Activated naive CD8-positive, alpha-beta T cell treated with anti-CD3 and anti-CD28 coated beads, Interleukin-2, amount 10 ng/mL, durations not matched to agents 7 days and 5 days (primary cell): ENCODE results near the gene HSF2BP. TPM values are rescaled to one million over a fixed set of nuclear protein-coding genes. Genes with fewer than 3 reads are reported as not detected.
"Not testable (repeated sequence)": the region's sequence is repeated elsewhere in the genome, so short reads cannot be mapped to it uniquely, and the experiment has no call there.

Source experiments
- ATAC-seq: fragments of 150-1000 bp; cut with Tn5 transposase; one replicate; pipeline ENCODE4 v1.10.0; 2021; ENCODE audit warnings: low read depth, moderate library complexity
- POLR2A ChIA-PET: fragments of 350-600 bp; sonication (Branson Sonifier 250); formaldehyde crosslinking; loops from one replicate; lab custom pipeline; 2021; ENCODE audit warnings: antibody characterized with exemption; lab: Charles Lee
- DNase-seq: peaks from one replicate; pipeline ENCODE4 v3.0.0; 2021
- H3K27ac Mint-ChIP-seq: one replicate; pipeline ENCODE4 v1.8.0; 2022; ENCODE audit warnings: mild to moderate bottlenecking, mixed read lengths
- H3K27me3 Mint-ChIP-seq: one replicate; pipeline ENCODE4 v1.8.0; 2022; ENCODE audit warnings: mild to moderate bottlenecking, moderate library complexity, mixed read lengths
- H3K36me3 Mint-ChIP-seq: one replicate; pipeline ENCODE4 v1.8.0; 2021; ENCODE audit warnings: mild to moderate bottlenecking, mixed read lengths
- H3K4me1 Mint-ChIP-seq: one replicate; pipeline ENCODE4 v1.8.0; 2021; ENCODE audit warnings: mixed read lengths
- H3K4me3 Mint-ChIP-seq: one replicate; pipeline ENCODE4 v1.8.0; 2022; ENCODE audit warnings: mild to moderate bottlenecking, moderate library complexity, mixed read lengths
- H3K9me3 Mint-ChIP-seq: one replicate; pipeline ENCODE4 v1.8.0; 2021; ENCODE audit warnings: mixed read lengths
- total RNA-seq, 2 experiments: library from RNA; stranded (reverse); gene quantifications; one replicate each; pipeline ENCODE4 v1.2.3, GENCODE V29; 2021

Gene HSF2BP
- total RNA-seq, 2 experiments from 2014 or later, result 0.31 to 0.64 TPM

DNA sequence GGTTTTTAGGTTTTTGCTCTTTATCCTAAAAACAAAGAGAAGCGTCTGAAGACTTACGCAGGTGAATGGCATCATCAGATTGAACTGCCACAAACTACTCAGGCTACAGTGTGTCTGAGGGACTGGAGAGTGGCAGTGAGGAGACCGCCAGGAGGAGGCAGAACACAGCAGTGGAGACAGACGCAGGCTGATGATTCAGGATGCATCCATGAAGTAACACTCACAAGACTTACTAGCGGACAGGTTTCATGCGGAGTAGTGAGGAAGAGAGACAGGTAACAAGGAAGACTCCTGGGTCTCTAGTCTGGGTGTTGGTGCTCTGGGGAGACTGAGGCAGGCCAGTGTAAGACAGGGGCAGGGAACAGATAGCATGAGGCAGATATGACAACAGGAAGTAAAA lies 5.7 kb downstream of the HSF2BP start:
- H3K4me3 Mint-ChIP-seq, result no peak overlapping the region
- DNase-seq (no peak), ATAC-seq (no peak)
- H3K27me3 Mint-ChIP-seq, result no peaks in the 10 kb centered on the region
- no peaks in the 10 kb centered on the region for H3K36me3 Mint-ChIP-seq
- peaks cover 3% of the 10 kb centered on the region for H3K4me1 Mint-ChIP-seq
- H3K9me3 Mint-ChIP-seq, result no peaks in the 10 kb centered on the region
- POLR2A ChIA-PET, result no interaction called here
- H3K27ac Mint-ChIP-seq, result no peak overlapping the region

DNA sequence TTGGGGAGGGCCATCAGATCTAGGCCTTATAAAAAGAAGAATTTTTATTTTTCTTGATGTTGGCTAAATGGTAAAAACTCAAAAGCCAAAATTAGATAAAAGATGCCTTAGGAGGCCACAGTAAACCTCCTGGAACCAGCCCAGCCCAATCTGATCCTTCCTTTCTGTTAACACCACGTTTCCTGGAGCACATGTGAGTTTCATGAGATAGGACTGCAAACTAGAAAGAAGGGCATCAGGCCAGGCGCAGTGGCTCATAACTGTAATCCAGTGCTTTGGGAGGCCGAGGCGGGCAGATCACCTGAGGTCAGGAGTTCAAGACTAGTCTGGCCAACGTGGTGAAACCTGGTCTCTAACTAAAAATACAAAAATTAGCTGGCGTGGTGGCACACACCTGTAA lies 6.7 kb downstream of the HSF2BP start:
- no peak for DNase-seq
- H3K27ac Mint-ChIP-seq, result no peak overlapping the region
- POLR2A ChIA-PET, result no interaction called here
- no peaks in the 10 kb centered on the region for H3K36me3 Mint-ChIP-seq
- H3K27me3 Mint-ChIP-seq, result peaks cover 4% of the 10 kb centered on the region
- no peaks in the 10 kb centered on the region for H3K9me3 Mint-ChIP-seq
- no peak overlapping the region for H3K4me3 Mint-ChIP-seq
- ATAC-seq, result no peak
- H3K4me1 Mint-ChIP-seq, result peaks cover 3% of the 10 kb centered on the region

DNA sequence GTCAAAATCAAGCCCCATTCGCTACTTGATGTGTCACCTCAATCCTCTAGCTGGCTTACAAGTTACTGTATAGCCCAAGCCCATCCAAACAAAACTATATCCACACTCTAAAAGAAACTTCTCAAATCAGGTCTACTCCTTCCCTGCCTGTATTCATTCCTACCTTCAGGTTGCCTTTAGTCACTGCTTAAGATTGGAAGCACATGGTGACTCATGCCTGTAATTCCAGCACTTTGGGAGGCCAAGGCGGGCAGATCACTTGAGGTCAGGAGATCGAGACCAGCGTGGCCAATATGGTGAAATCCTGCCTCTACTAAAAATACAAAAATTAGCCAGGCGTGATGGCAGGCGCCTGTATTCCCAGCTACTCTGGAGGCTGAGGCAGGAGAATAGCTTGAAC lies 7.4 kb downstream of the HSF2BP start:
- POLR2A ChIA-PET, H3K27ac Mint-ChIP-seq, H3K27me3 Mint-ChIP-seq, H3K4me1 Mint-ChIP-seq, DNase-seq, H3K4me3 Mint-ChIP-seq, H3K36me3 Mint-ChIP-seq, ATAC-seq, H3K9me3 Mint-ChIP-seq: not testable (repeated sequence)

DNA sequence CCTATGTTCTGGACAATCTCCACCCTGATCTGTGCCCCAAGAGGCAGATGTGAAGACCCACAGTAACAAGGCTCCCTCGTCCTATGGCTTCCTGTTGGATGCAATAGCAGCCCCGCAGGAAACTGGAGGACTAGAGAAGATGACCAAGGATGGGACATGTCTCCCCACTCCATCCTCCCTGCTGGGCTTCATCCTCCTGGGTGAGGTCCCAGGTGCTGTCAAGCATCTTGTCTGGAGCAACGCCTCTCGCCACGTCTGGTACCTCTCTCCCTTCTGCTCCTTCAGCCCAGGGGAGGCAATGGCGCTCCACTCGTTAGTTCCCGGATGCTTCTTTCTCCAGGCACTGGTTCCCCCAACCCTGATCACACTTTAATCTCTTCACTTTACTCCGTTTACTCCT lies 11.1 kb downstream of the HSF2BP start:
- Mint-ChIP-seq H3K4me3 (no peak overlapping the region), H3K36me3 (no peaks in the 10 kb centered on the region), H3K27me3 (peaks cover 4% of the 10 kb centered on the region), H3K9me3 (no peaks in the 10 kb centered on the region), H3K27ac (no peak overlapping the region), H3K4me1 (peaks cover 23% of the 10 kb centered on the region)
- POLR2A ChIA-PET, result no interaction called here
- no peak for ATAC-seq
- no peak for DNase-seq

DNA sequence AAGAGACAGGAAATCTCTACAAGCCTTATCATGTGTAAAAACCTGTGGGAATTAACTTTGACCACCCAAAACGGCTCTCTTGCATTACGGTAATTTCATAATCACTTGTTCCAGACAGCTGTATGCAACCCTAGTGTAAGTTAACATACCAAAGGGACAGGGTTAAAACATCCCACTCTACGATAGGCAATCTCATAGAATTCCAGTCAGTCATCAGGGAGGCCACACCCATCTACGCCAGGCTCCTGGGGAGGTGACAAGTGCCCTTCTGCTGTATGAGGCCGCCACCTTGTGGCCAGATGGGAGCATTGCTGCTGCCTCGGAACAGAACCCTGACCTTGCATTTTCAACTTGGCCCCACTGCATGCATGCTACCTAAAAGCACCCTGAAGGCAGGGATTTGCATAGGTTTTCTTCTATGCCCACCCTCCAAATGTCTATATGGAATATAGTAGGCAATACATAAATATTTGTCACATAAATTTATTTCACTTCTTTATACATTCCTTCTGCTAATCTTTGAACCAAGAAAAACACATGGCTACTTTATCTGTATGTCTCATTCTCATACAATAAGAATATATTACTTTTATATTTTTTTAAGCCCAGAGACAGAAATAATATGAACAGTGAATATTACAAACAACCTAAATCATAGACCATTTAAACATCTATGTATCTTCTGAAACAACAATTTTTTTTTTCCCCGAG lies 12.6 kb downstream of the HSF2BP start:
- DNase-seq, result peak; percentile 85
- H3K9me3 Mint-ChIP-seq, result no peaks in the 10 kb centered on the region
- peaks cover 4% of the 10 kb centered on the region for H3K27me3 Mint-ChIP-seq
- peaks cover 23% of the 10 kb centered on the region for H3K4me1 Mint-ChIP-seq
- ATAC-seq, result peak; percentile 92
- POLR2A ChIA-PET, result no interaction called here
- H3K27ac Mint-ChIP-seq, result peak overlapping the region; percentile 5
- H3K4me3 Mint-ChIP-seq, result peak overlapping the region; percentile 81
- no peaks in the 10 kb centered on the region for H3K36me3 Mint-ChIP-seq

DNA sequence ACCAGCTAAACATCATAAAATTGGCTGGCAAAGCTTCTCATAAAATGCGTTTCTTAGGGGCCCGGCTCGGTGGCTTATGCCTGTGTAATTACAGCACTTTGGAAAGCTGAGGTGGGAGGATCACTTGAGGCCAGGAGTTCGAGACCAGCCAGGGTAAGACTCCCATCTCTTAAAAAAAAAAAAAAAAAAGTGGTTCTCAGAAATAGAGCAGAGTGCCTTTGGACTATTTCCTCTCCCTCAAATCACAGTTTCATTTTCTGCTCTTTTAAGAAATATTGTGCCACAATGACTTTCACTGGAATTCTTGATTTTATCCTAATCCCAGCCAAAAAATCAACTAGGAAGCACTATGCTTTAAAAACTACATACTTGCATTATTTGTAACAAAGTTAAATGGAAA lies 13.3 kb downstream of the HSF2BP start:
- no peaks in the 10 kb centered on the region for H3K36me3 Mint-ChIP-seq
- POLR2A ChIA-PET, result interaction anchor here (0.6 to 1.2 kb wide), 4 partner anchors 14 to 767 kb away, joined by 3 to 6 read pairs (median 4); no protein-coding TSS in a partner anchor
- H3K27ac Mint-ChIP-seq, result peak overlapping the region; percentile 82
- ATAC-seq, result no peak
- no peaks in the 10 kb centered on the region for H3K9me3 Mint-ChIP-seq
- peaks cover 4% of the 10 kb centered on the region for H3K27me3 Mint-ChIP-seq
- peak overlapping the region; percentile 81 for H3K4me3 Mint-ChIP-seq
- peaks cover 24% of the 10 kb centered on the region for H3K4me1 Mint-ChIP-seq
- no peak for DNase-seq

DNA sequence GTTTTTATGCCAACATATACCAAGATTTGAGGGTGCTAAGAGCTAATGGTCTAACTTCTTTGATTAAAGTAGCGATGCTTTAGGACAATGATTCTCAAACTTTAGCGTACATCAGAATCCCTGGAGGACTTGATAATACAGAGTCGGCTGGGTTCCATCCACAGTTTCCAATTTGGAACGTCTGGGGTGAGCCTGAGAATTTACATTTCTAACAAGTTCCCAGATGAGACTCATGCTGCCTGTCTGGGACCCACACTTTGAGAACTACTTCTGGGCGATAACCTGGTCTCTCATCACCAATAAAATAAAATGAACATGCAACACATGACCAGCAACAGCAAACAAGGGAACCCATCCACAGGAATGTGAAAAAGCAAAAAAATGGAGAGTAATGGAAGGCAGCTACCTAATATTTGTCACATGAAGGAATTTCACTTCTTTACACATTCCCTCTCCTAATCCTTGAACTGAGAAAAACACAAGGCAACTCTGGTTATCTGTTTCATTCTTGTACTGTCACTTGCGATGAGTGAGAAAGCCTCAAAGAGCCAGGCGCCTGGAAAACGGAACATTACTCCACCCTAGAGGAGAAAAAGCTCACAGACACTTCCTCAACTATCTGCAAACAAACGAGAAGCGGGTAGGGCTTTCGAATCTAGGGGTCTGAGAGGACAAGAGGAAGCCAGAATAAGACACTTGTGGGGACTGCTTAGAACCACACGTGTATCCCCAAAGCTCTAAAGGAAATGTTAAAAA lies 14.0 kb downstream of the HSF2BP start:
- Mint-ChIP-seq H3K9me3 (no peaks in the 10 kb centered on the region), H3K4me1 (peaks cover 24% of the 10 kb centered on the region), H3K36me3 (no peaks in the 10 kb centered on the region), H3K4me3 (peak overlapping the region; percentile 81), H3K27ac (peak overlapping the region; percentile 82), H3K27me3 (peaks cover 4% of the 10 kb centered on the region)
- POLR2A ChIA-PET, result interaction anchor here (0.6 to 1.2 kb wide), 4 partner anchors 15 to 767 kb away, joined by 3 to 6 read pairs (median 4); no protein-coding TSS in a partner anchor
- ATAC-seq (peak; percentile 70), DNase-seq (no peak)

DNA sequence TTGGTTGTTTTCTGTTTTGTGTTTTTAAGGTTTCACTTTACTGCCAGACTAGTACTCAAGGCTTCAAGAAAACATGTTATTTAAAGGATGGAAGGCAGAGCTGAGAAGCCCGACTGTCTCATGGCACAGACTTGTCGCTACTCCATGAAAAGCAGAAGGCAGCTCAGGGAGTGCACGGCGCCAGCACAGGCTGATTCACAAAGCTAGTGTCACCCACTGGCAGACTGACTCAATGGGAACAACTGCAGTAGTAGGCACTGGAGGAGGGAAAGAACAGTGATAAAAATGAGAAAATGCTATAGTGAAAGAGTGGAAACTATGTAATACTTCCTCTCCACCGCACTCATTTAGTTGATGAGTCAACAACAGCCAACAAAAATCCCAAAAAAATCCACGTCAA lies 14.7 kb downstream of the HSF2BP start:
- Mint-ChIP-seq H3K36me3 (no peaks in the 10 kb centered on the region), H3K9me3 (no peaks in the 10 kb centered on the region), H3K27me3 (peaks cover 4% of the 10 kb centered on the region), H3K27ac (no peak overlapping the region), H3K4me3 (no peak overlapping the region), H3K4me1 (peaks cover 24% of the 10 kb centered on the region)
- POLR2A ChIA-PET, result no interaction called here
- ATAC-seq (no peak), DNase-seq (no peak)

DNA sequence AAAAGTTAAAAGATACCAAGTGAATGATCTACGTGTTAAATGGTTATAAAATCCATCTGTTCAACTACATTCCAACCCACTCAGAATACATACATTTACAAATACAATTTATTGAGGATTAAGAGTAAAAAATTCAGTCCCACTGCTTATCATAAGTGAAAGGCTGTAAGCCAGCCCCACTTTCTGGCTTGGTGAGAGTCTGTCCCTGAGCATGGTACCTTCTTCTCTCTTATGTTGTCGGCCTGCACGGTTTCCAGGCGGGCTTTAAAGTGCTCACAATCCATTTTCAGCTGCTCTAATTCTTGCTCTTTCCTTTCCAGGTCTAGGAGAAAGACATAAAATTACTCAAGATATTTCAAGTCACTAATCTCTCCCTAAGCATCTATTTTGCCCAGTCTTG lies 15.2 kb downstream of the HSF2BP start:
- Mint-ChIP-seq H3K9me3 (no peaks in the 10 kb centered on the region), H3K27ac (no peak overlapping the region), H3K4me1 (peaks cover 24% of the 10 kb centered on the region), H3K36me3 (no peaks in the 10 kb centered on the region), H3K27me3 (peaks cover 4% of the 10 kb centered on the region), H3K4me3 (no peak overlapping the region)
- POLR2A ChIA-PET, result no interaction called here
- no peak for DNase-seq
- no peak for ATAC-seq

DNA sequence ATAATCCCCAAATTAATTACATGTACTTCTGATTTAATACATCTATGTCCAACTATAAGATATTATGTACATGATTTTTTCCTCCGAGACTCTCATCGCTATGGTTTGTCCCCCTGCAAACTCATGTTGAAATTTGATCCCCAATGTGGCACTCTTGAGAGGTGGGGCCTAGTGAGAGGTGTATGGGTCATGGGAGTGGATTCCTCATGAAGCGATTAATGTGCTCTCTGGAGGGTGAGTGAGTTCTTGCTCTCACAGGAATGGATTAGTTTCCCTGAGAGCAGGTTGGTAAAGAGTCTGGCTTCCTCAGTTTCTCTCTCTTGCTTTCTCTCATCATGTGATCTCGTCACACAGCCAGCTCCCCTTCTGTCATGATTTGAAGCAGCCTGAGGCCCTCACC lies 16.1 kb downstream of the HSF2BP start:
- ATAC-seq, result no peak
- no peak for DNase-seq
- Mint-ChIP-seq H3K4me3 (no peak overlapping the region), H3K27ac (no peak overlapping the region), H3K36me3 (no peaks in the 10 kb centered on the region), H3K9me3 (no peaks in the 10 kb centered on the region), H3K27me3 (peaks cover 4% of the 10 kb centered on the region), H3K4me1 (peaks cover 24% of the 10 kb centered on the region)
- POLR2A ChIA-PET, result no interaction called here

DNA sequence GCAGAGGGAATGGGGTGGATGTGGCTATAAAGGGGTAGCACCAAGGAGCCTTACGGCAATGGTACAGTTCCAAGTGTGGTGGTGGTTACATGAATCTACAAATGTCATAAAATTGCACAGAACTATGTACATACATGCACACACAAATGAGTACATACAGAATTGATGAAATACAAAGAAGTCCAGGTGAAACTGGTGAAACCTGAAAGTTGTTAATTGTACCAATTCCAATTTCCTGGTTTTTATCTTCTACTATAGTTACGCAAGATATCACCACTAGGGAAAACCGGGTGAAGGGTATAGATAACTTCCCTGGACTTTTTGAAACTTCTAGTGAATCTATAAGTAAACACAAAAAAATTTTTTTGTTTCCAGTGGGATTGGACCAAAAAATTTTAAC lies 18.9 kb downstream of the HSF2BP start:
- peaks cover 10% of the 10 kb centered on the region for H3K4me1 Mint-ChIP-seq
- no peak for DNase-seq
- no peak for ATAC-seq
- H3K36me3 Mint-ChIP-seq, result no peaks in the 10 kb centered on the region
- H3K27me3 Mint-ChIP-seq, result no peaks in the 10 kb centered on the region
- H3K9me3 Mint-ChIP-seq, result no peaks in the 10 kb centered on the region
- POLR2A ChIA-PET, result no interaction called here
- H3K27ac Mint-ChIP-seq, result no peak overlapping the region
- no peak overlapping the region for H3K4me3 Mint-ChIP-seq

DNA sequence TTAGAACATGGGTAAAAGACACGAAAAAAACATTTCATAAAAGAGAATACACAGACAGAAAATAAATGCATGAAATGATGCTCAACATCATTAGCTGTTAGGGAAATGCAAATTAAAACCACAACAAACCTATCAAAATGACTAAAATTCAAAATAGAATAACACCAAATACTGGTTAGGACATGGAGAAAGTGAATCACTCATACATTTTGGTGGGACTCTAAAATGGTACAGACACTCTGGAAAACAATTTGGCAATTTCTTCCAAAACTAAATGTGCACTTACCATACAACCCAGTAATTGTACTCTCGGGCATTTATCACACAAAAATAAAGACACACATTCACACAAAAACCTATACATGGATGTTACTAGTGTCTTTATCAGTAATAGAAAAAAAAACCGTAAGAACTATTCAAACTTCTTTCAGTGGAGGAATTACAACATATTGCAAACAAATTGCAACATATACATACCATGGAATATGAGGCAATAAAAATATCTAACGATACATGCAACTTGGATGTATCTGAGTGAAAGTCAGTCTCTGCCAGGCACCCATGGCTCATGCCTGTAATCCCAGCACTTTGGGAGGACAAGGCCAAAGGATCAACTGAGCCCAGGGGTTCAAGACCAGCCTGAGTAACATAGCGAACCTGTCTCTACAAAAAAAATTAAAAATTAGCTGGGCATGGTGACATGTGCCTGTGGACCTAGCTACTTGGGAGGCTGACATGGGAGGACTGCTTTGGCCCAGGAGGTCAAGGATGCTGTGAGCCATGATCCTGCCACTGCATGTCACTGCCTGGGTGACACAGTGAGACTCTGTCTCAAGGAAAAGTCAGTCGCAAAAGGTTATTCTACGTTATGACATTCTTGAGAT lies 19.6 kb downstream of the HSF2BP start:
- no peaks in the 10 kb centered on the region for H3K9me3 Mint-ChIP-seq
- no peak for ATAC-seq
- no peak overlapping the region for H3K27ac Mint-ChIP-seq

DNA sequence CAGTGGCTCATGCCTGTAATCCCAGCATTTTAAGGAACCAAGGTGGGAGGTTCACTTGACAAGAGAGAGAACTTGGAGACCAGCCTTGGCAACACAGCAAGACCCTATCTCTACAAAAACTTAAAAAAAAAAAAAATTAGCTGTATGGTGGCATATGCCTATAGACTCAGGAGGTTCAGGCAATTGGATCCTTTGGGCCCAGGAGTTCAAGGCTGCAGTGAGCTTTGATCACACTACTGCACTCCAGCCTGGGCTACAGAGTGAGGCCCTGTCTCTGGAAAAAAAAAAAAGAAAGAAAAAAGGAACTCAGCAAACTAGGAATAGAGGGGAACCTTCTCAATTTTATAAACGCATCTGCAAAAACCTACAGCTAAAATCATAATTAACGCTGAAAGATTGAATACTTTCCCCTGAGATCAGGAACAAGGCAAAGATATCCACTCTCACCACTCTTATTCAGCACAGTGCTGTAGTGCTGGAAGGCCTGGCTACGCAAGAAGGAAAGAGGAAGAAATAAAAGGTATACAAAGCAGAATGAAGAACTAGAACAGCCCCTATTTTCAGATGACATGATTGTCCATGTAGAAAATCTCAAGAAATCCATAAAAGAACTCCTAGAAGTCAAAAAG lies 21.6 kb downstream of the HSF2BP start:
- Mint-ChIP-seq H3K9me3 (no peaks in the 10 kb centered on the region), H3K4me3 (no peak overlapping the region), H3K27me3 (no peaks in the 10 kb centered on the region), H3K36me3 (no peaks in the 10 kb centered on the region), H3K4me1 (peaks cover 2% of the 10 kb centered on the region), H3K27ac (no peak overlapping the region)
- POLR2A ChIA-PET, result no interaction called here
- DNase-seq, result no peak
- ATAC-seq, result no peak

More for the DNA sequence above, 19.6 kb downstream of the HSF2BP start:
- H3K36me3 Mint-ChIP-seq, result no peaks in the 10 kb centered on the region
- peaks cover 7% of the 10 kb centered on the region for H3K4me1 Mint-ChIP-seq
- no peak overlapping the region for H3K4me3 Mint-ChIP-seq
- POLR2A ChIA-PET, result no interaction called here
- no peaks in the 10 kb centered on the region for H3K27me3 Mint-ChIP-seq
- DNase-seq, result no peak
